Mononuclear cell (primary cell): Measurements from ENCODE around the gene DMRTB1. TPM values are rescaled to one million over a fixed set of nuclear protein-coding genes. Genes with fewer than 3 reads are reported as not detected.

ENCODE experiments used
- H3K27me3 ChIP-seq: 2 replicates; pipeline ENCODE4 v1.6.0; 2011; ENCODE audit warnings: low read length, control low read depth; ENCODE audit not compliant: insufficient read depth
- H3K4me1 ChIP-seq: 2 replicates; pipeline ENCODE4 v1.5.1; 2011; ENCODE audit warnings: mild to moderate bottlenecking, low read length, control low read depth; ENCODE audit not compliant: insufficient read depth
- H3K4me3 ChIP-seq: 2 replicates; pipeline ENCODE4 v1.5.1; 2011; ENCODE audit warnings: mild to moderate bottlenecking, low read length, moderate library complexity
- H3K9me3 ChIP-seq: 2 replicates; pipeline ENCODE4 v1.5.1; 2011; ENCODE audit warnings: low read depth, mild to moderate bottlenecking, control low read depth, low read length
- total RNA-seq: library from RNA; depleted of rRNA; stranded (reverse); fragments of >200 nt; gene quantifications from one replicate; pipeline ENCODE4 v1.2.3, GENCODE V29; 2012

DMRTB1 gene
- total RNA-seq, 1 donor: not detected

DNA sequence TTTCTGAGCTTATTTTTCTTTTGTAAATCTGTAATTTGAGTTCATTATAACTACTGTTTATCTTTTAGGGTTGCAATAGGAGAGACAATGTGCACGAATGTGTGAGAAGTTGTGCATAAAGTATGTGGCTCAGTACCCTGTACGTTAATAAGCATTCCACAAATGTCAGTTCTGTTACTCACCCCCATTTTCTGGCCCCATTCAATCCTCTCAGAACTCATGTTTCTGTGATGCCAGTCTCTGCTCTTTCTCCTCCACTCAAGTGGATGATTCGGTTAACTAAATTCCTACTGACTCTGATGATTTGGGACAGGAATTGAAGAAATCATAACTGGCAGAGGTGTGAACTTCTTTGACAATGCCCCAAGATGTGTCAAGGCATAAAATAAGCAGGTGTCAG is 10.2 kb upstream of the DMRTB1 start:
- Histone ChIP-seq H3K27me3 (no peaks in the 10 kb centered on the region), H3K4me3 (no peak overlapping the region), H3K9me3 (no peaks in the 10 kb centered on the region), H3K4me1 (no peaks in the 10 kb centered on the region)

DNA sequence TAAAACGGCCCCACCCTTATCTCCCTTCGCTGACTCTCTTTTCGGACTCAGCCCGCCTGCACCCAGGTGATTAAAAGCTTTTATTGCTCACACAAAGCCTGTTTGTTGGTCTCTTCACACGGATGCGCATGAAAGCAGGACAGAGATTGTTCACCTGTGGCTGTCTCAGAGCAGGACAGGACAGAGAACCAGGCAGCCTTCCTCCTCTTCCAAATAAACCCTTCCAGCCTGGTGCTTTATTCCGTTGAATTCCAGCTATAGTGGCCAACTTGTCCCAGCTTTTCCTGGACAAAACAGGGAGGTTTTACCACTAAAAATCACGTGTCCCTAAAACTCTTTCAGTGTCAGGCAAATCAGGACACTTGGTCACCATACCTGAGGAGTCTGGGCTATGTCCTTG is 9.5 kb upstream of the DMRTB1 start:
- Histone ChIP-seq H3K27me3 (no peaks in the 10 kb centered on the region), H3K4me1 (no peaks in the 10 kb centered on the region), H3K9me3 (no peaks in the 10 kb centered on the region), H3K4me3 (no peak overlapping the region)

DNA sequence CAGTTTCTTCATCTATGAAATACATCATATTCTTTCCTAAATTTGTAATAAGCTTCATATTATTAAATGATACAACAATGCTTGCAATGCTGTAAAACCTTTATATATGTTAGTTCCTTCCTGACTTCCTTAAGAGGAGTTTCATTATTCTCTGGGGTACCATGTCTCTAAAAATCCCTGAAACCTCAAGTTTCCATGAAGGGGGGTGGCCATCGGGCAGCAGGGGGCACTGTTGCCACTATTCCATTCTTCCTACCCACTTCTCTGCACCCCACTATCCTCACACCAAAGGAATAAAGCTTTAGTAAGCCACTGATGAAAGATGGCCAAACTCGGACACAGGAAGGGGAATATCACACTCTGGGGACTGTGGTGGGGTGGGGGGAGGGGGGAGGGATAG is 9.0 kb upstream of the DMRTB1 start:
- Histone ChIP-seq H3K9me3 (no peaks in the 10 kb centered on the region), H3K27me3 (no peaks in the 10 kb centered on the region), H3K4me3 (no peak overlapping the region), H3K4me1 (no peaks in the 10 kb centered on the region)

DNA sequence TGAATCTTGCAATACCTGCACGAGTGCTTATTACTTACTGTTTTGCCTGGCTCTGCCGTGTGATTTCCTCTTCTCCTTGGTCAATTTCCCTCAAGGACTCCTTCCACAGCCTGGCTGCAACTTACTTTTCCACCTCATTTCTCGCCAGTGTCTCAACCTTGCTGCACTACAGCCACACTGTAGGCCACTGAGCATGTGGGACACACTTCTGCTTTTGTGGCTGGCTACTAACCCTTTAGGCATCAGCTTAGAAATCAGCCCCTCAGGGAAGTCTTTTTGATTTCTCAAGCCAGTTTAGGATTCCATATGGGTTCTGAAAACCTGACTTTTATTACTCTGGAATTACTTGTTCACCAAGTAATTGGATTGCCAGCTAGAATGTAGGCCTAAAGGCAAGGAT is 5.2 kb upstream of the DMRTB1 start:
- no peaks in the 10 kb centered on the region for H3K9me3 ChIP-seq
- H3K4me3 ChIP-seq: no peak overlapping the region
- no peaks in the 10 kb centered on the region for H3K4me1 ChIP-seq
- no peaks in the 10 kb centered on the region for H3K27me3 ChIP-seq

DNA sequence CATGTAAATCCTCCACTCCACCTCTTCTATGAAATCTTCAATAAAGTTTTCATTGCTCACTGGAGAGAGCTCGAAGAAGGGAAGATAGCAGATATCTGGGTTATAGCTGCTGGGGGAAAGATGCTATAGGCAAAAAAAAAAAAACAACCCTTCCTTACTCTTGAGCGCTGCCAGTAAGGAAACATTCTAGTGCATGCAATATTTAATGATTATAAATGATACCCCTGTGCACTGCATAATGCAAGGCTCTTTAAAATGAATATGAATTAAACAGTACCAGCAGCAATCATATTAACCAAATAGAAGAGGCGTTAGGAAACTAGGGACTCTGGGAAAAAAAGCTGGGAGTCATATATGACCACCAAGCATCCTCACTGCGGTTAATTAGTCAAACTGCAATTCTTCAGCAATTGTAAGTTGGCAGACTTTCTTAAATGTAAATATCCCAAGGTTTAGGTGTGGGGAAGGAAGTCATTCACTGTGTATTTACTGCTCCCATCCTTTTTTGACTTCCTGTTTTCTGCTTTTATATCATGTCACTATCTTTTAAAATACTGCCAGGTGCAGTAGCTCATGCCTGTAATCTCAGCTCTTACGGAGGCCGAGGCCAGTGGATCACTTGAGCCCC is 3.7 kb upstream of the DMRTB1 start:
- Histone ChIP-seq H3K9me3 (no peaks in the 10 kb centered on the region), H3K4me1 (no peaks in the 10 kb centered on the region), H3K4me3 (no peak overlapping the region), H3K27me3 (no peaks in the 10 kb centered on the region)

DNA sequence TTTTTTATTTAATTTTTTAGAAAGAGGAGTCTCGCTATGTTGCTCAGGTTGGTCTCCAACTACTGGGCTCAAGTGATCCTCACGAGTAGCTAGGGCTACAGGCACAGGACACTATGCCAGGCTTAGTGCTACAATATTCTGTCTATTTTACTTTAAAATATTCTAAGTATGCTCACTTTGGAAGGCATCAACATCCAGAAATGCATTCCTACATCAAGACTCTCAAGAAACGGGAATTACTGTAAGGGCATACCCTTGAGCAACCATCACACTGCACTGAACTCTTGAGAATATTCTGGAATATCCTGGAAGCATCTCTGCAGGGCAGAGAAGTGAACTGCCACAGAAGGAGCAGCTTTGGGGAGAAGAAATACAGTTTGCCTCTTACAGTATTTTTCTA is 565 bp upstream of the DMRTB1 start:
- H3K27me3 ChIP-seq: no peaks in the 10 kb centered on the region
- H3K4me3 ChIP-seq: no peak overlapping the region
- H3K9me3 ChIP-seq: no peaks in the 10 kb centered on the region
- H3K4me1 ChIP-seq: no peaks in the 10 kb centered on the region

DNA sequence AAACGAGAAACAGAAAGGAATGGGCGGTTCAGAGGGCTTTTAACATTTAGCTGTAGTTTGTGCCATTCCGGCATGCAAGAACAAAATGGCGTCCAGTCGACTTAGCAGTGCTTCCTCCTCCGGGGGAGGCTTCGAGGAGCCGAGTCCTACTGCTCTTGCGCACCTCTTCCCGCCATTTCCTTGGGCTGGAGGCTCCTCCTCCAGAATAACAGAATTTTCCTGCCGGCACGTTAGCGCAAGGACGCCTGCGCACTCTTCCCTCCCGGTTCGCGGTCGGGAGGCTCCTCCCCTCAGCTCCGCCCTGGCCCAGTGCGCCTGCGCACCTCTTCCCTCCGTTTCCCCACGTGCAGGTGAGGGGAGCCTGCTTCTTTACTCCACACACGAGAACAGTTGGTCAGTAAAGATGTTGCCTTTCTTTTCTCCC is 1.0 kb downstream of the DMRTB1 start:
- no peak overlapping the region for H3K4me3 ChIP-seq
- H3K9me3 ChIP-seq: no peaks in the 10 kb centered on the region
- H3K4me1 ChIP-seq: no peaks in the 10 kb centered on the region
- H3K27me3 ChIP-seq: no peaks in the 10 kb centered on the region

DNA sequence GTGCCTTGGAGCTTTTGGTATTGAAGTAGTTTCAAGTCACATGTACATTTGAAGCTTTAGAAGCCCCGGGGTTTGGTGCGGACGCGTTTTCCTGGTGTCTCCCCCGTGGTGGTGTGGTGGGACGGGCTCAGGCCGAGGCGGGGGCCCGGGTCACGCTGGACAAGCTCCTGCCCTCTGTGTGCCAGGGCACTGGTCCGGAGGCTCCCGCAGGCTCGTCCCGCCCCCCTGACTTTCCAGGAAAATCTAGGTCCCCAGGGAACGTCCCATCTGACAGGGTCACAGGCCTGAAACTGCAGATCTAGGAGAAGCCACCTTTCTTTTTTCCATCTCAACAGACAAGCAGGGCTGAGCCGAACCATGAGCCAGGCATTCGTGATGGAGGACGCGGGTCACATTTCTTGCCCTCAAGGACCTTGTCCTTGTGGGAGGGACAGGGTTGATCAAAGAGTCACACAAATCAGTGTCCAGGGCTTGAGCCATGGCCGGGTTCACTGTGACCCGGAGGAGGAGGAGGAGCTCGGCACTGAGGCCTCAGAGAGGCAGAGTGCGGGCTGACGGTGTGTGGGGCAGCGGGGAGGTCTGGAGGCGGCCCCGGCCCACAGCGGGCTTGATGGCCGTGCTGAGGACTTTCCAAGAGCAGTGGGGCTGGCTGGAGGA is 1.6 kb downstream of the DMRTB1 start:
- no peaks in the 10 kb centered on the region for H3K4me1 ChIP-seq
- H3K27me3 ChIP-seq: no peaks in the 10 kb centered on the region
- no peak overlapping the region for H3K4me3 ChIP-seq
- no peaks in the 10 kb centered on the region for H3K9me3 ChIP-seq

DNA sequence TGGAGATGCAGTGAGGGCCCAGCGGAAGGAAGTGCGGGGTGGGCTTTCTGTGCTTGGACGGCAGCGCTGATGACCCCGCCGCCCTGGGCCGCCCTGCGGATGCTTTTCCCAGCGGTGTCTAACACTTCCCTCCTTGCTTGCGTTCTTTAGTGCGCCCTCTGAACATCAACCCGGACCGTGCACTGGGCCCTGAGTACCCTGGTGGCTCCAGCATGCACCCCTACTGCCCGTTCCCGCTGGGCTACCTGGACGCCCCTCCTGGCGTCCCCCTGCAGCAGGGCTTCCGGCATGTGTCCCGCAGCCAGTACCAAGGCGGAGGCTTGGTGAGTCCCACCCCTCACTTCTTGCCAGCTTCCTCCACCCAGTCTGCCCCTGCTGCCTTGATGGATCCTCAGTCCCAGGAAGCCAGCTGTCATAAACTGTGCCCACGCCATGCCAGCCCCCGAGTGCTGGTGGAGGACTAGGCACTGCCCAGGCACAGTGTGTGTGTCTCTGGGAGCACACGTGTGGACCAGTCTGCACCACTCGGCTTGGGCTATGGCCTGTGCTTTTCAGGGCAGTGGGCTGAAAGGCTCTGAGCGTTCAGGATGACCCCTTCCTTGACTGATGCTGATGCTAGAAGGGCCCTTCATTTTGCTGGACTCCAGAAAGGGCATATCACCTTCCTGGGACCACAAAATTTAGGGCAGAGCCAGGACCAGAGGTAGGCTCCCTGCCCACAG is 2.3 kb downstream of the DMRTB1 start:
- Histone ChIP-seq H3K4me1 (no peaks in the 10 kb centered on the region), H3K27me3 (no peaks in the 10 kb centered on the region), H3K4me3 (no peak overlapping the region), H3K9me3 (no peaks in the 10 kb centered on the region)

DNA sequence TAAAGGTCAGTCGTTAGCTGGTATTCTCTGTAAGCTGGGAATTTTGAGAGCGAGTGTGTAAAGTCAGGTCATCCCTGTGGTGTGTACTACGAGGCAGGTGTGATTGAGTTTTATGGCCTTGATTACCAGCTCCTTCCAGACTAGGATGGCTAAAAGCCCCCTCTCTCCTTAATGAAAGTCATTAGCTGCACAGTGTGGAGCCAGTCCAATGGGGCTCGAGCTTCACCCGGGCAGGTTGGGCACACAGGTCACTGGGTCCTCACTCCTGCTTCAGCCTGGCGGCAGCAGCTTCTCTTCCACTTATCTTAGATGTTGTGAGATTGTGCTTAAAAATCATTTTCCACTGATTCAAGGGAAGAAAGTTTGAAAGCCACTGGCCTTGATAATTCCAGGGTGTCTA is 3.0 kb downstream of the DMRTB1 start:
- no peak overlapping the region for H3K4me3 ChIP-seq
- no peaks in the 10 kb centered on the region for H3K4me1 ChIP-seq
- H3K9me3 ChIP-seq: no peaks in the 10 kb centered on the region
- H3K27me3 ChIP-seq: no peaks in the 10 kb centered on the region

DNA sequence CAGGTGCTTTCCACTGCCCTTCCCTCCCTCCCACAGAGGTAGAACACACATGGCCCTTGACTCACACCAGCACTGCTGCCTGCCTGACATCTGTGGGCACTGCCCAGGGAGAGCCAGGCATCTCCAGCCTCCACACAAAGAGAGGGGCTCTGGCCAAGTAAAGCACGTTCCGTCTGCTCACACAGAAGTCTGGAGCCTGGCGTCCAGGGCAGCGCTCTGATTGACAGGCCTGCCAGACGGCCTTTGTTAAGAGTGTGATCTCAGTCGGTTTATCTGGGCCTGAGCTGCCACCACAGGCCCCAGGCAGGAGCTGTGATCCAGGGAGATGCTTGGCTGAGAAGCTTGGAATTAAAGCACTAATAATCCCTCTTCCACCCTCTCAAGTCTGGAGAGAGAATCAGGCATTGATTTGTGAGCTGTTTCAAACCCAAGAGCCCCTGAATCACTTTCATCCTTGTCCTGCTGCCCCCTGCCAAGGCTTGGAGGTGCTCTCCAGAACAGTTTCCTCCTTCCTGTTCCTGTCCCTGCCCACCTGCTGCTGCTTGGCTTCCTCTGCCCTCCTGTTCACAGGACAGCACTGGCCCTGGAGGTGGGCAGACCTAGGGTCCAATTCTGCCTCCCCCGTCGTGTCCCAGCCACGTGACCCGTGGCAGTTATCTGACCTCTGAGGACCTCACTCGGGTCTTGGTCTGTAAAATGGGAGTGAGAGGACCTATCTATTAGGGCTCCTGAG is 3.7 kb downstream of the DMRTB1 start:
- H3K27me3 ChIP-seq: no peaks in the 10 kb centered on the region

DNA sequence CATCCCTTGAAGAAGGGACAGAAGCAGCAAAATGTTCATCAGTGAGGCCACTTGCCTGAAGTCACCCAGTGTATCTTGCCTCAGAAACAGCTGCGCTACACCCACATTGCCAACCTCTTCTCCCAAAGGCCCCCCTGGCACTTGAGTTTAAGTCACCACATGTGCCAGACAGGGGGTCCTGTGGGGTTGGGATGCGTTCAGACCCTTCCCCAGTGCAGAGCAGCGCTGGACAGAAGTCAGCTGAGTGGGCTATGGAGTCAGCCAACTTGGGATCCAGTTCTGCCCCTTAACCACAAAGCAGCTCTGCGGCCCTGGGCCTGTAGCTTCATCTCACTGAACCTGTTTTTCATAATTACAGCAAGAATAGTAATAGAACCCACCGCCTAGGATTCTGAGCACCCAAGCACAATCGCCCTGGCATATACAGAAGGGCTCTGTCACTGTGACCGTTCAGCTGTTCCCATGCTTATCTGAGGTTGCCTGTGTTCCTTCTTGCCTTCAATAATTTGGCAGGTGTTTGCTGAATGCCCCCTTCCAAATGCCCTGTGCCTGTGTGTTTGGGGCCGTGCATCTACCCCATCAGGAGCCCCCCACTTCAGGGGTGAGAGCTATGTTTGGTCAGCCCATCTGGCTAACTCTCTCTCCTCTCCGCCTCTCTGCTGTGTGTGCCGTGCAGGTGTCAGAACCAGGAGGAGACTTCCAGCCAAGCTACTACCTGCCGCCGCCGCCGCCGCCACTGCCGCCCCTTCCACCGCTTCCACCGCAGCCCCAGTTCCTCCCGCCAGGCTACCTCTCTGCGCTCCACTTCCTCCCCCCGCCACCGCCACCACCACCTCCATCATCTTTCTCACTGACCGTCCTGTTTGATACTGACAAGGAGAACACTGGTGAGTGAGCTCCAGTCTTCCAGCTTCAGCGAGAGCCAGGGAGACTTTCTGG is 5.0 kb downstream of the DMRTB1 start:
- no peaks in the 10 kb centered on the region for H3K4me1 ChIP-seq
- no peak overlapping the region for H3K4me3 ChIP-seq
- H3K9me3 ChIP-seq: no peaks in the 10 kb centered on the region
- H3K27me3 ChIP-seq: no peaks in the 10 kb centered on the region

More for the DNA sequence above, 3.7 kb downstream of the DMRTB1 start:
- Histone ChIP-seq H3K9me3 (no peaks in the 10 kb centered on the region), H3K4me1 (no peaks in the 10 kb centered on the region), H3K4me3 (no peak overlapping the region)

DNA sequence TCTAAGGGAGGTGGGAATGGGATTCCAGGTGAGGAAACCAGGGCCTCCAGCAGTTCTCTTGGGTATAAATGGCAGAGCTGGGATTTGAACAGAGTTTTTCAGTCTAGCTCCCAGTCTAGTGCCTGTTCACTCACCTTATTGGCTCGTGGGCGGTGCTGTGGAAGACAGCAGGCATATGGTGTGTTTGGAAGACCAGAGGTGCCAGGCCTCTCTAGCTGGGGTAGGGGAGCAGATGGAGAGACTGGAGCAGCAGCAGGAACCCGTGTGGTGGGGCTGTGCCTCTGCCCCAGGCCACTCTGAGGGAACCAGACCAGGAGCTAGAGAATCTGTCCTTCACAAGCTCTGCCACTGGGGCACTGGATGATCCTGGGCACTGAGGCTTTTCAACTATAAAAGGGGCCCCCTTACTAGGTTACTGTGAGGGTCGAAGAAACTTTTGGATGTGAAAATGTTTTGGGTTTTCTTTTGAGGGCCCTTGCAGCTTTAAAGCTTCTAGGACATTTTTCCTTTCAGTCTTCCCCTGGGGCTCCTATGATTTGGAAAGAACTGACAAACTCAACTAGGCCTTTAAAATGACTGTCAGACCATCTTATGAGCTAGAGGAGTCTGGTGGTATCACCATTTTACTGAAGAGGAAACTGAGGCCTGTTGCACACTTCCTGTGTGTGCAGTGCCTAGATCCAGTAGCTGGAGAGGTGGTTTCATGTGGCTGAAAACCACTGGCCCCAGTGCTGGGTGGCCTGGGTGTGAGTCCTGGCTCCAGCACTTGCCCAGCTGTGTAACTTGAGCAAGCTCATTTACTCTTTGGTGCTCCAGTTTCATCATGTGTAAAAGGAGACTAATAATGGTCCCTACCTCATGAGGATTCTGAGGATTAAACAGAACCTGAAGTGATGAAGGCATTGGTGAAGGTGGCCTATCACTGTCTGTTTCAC is 6.1 kb downstream of the DMRTB1 start:
- Histone ChIP-seq H3K9me3 (no peaks in the 10 kb centered on the region), H3K27me3 (no peaks in the 10 kb centered on the region), H3K4me3 (no peak overlapping the region), H3K4me1 (no peaks in the 10 kb centered on the region)
